Endothelial cell of hepatic sinusoid (primary cell): Measurements from ENCODE around the gene BLOC1S5.

Experiments
- in situ Hi-C: cut with HindIII; loops from 2 replicates; pipeline ENCODE4 v1.10.0; 2017; ENCODE audit warnings: low sequenced_read_pairs

The BLOC1S5 gene

GRCh38 chr6:8082572-8082953 is 18.4 kb upstream of the BLOC1S5 start:
- in situ Hi-C loops, result no loop called here

GRCh38 chr6:8080362-8081151 is 16.4 kb upstream of the BLOC1S5 start:
- in situ Hi-C loops, result no loop called here

GRCh38 chr6:8079126-8079525 is 14.9 kb upstream of the BLOC1S5 start:
- in situ Hi-C loops, result no loop called here

GRCh38 chr6:8077991-8078390 is 13.8 kb upstream of the BLOC1S5 start:
- in situ Hi-C loops, result no loop called here

- in situ Hi-C loops, result no loop called here
Observed at GRCh38 chr6:8075704-8076103, 11.5 kb upstream of the BLOC1S5 start.

GRCh38 chr6:8075185-8075584 is 11.0 kb upstream of the BLOC1S5 start:
- in situ Hi-C loops, result no loop called here

- in situ Hi-C loops, result no loop called here
Observed at GRCh38 chr6:8074213-8074612, 10.0 kb upstream of the BLOC1S5 start.

- in situ Hi-C loops, result no loop called here
Observed at GRCh38 chr6:8073758-8074157, 9.6 kb upstream of the BLOC1S5 start.

- in situ Hi-C loops, result no loop called here
Observed at GRCh38 chr6:8070718-8071117, 6.5 kb upstream of the BLOC1S5 start.

GRCh38 chr6:8069631-8070284 is 5.6 kb upstream of the BLOC1S5 start:
- in situ Hi-C loops, result loop anchor here (5.0 kb wide), 1 partner anchor 43 kb away; no protein-coding TSS in a partner anchor

- in situ Hi-C loops, result loop anchor here (5.0 kb wide), 1 partner anchor 43 kb away; no protein-coding TSS in a partner anchor
Observed at GRCh38 chr6:8069151-8069550, 5.0 kb upstream of the BLOC1S5 start.

GRCh38 chr6:8066108-8066507 is 1.9 kb upstream of the BLOC1S5 start:
- in situ Hi-C loops, result loop anchor here (5.0 kb wide), 1 partner anchor 46 kb away; no protein-coding TSS in a partner anchor

- in situ Hi-C loops, result loop anchor here (5.0 kb wide), 1 partner anchor 47 kb away; no protein-coding TSS in a partner anchor
Observed at GRCh38 chr6:8065519-8065911, 1.3 kb upstream of the BLOC1S5 start.

GRCh38 chr6:8064638-8065518 is 689 bp upstream of the BLOC1S5 start:
- in situ Hi-C loops, result loop anchor here (5.0 kb wide), 1 partner anchor 47 kb away; no protein-coding TSS in a partner anchor

- in situ Hi-C loops, result no loop called here
Observed at GRCh38 chr6:8061736-8062135, 2.5 kb downstream of the BLOC1S5 start.

GRCh38 chr6:8060346-8060745 is 3.8 kb downstream of the BLOC1S5 start:
- in situ Hi-C loops, result no loop called here

GRCh38 chr6:8059129-8059528 is 5.1 kb downstream of the BLOC1S5 start:
- in situ Hi-C loops, result no loop called here

GRCh38 chr6:8057793-8058192 is 6.4 kb downstream of the BLOC1S5 start:
- in situ Hi-C loops, result no loop called here

- in situ Hi-C loops, result no loop called here
Observed at GRCh38 chr6:8057263-8057662, 6.9 kb downstream of the BLOC1S5 start.

GRCh38 chr6:8054276-8054675 is 9.9 kb downstream of the BLOC1S5 start:
- in situ Hi-C loops, result no loop called here
